Heart right ventricle (tissue), 16 donors: ENCODE results near the gene SRRM2. TPM values are rescaled to one million over a fixed set of nuclear protein-coding genes. Genes with fewer than 3 reads are reported as not detected.

Experiments
- ATAC-seq, 8 donors: fragments of 200-7000 bp; cut with Tn5 transposase; one replicate each; pipeline ENCODE4 v1.9.1; 2020; ENCODE audit warnings: mild to moderate bottlenecking in 8 of 8, moderate library complexity in 8 of 8, moderate number of reproducible peaks in 1 of 8
- DNase-seq, 2 donors: peaks; one replicate each; pipeline ENCODE4 v3.0.0-alpha.2; 2020
- H3K27ac ChIP-seq, 10 donors: fragments of 200-600 bp; sonication (generic) in 2 of 10; one replicate each; pipeline versions ENCODE4 v1.5.0 to v1.8.0; 2020 to 2022; ENCODE audit warnings: mild to moderate bottlenecking in 3 of 10
- H3K27me3 ChIP-seq, 7 donors: fragments of 200-600 bp; one replicate each; pipeline ENCODE4 v1.8.0; 2021 to 2022; ENCODE audit warnings: mild to moderate bottlenecking in 2 of 7
- H3K36me3 ChIP-seq, 9 donors: fragments of 200-600 bp; sonication (generic) in 1 of 9; one replicate each; pipeline versions ENCODE4 v1.5.0 to v1.8.0; 2020 to 2022; ENCODE audit warnings: mild to moderate bottlenecking in 2 of 9
- H3K4me1 ChIP-seq, 9 donors: fragments of 200-600 bp; sonication (generic) in 1 of 9; one replicate each; pipeline versions ENCODE4 v1.5.0 to v1.8.0; 2020 to 2022; ENCODE audit warnings: mild to moderate bottlenecking in 4 of 9
- H3K4me3 ChIP-seq, 10 donors: fragments of 200-600 bp; sonication (generic) in 2 of 10; one replicate each; pipeline versions ENCODE4 v1.5.0 to v1.8.0; 2020 to 2022; ENCODE audit warnings: mild to moderate bottlenecking in 7 of 10, moderate library complexity in 2 of 10
- H3K9me3 ChIP-seq, 11 donors: fragments of 200-600 bp in 10 of 11; sonication (generic) in 2 of 11; one replicate each; pipeline versions ENCODE4 v1.5.0 to v1.8.0; 2013 to 2022; ENCODE audit warnings: mild to moderate bottlenecking in 2 of 11, control low read depth in 1 of 11, moderate library complexity in 1 of 11
- CTCF ChIP-seq, 9 donors: fragments of 200-600 bp; sonication (generic) in 2 of 9; IDR thresholded peaks; one replicate each; pipeline versions ENCODE4 v1.5.0 to v1.8.0; 2021 to 2022; ENCODE audit warnings: antibody characterized with exemption in 9 of 9, mild to moderate bottlenecking in 5 of 9, moderate library complexity in 1 of 9
- WGBS, 2 donors: extraction: QIAGEN DNeasy Blood & Tissue Kit; methylation state at CpG; one replicate each; pipeline ENCODE4 v1.1.7; 2013; ENCODE audit warnings: inconsistent platforms in 1 of 2; 5-methylcytosine and 5-hydroxymethylcytosine counted together
- intact Hi-C, 10 donors: fragments of 100-400 bp; cut with DNase I; formaldehyde crosslinking; loops; one replicate each; pipeline versions ENCODE4 v1.11.1 to v1.14.2; 2022
- polyA plus RNA-seq, 2 donors: library from polyadenylated mRNA; stranded (reverse); fragments of 200-250 nt; gene quantifications; one replicate each; pipeline ENCODE4 v1.2.3, GENCODE V29; 2013
- total RNA-seq, 10 donors: library from RNA; stranded (reverse); fragmentation: NEBNext Ultra II Directional in 3 of 10; extraction: Animal tissue kit (Norgen Biotek cat#: 25700) in 3 of 10; gene quantifications; one replicate each; pipeline versions ENCODE4 v1.2.1 to v1.2.4, GENCODE V29; 2021 to 2023
- donor health status: Arrhythmogenic right ventricular cardiomyopathy.
- donor health status: ischemic (EF 13 %, LVEDD 7.1; RV severe dilation, severe dysfunction).
- donor health status: healthy with polysubstance abuse.
- donor health status: DM: no; HTN: yes; CAD: no.
- donor health status: DM: no; HTN: no; CAD: no.
- donor health status: ischemic (EF 25% LVEDD 6.9; RV normal size, moderate dysfunction).
- donor health status: ischemic (EF 25% LVEDD 5.7; RV mildly dilated, moderate dysfunction).
- donor health status: healthy.
- donor health status: DM: yes; HTN: yes; CAD: no.
- donor health status: Ischemic cardiomyopathy.
- donor health status: ischemic (EF 35%, LVEDD 5.7; RV mildly dilated, moderate dysfunction).
- donor health status: nonischemic (EF 11% LVEDD 7.7; RV severe dilation, severe dysfunction).
- donor health status: DM: yes; HTN: yes; CAD: no.
- donor health status: PGD.
- donor health status: ischemic (EF 29% LVEDD 5.4; RV normal size, mild dysfunction).
- donor health status: nonischemic (EF 23%, LVEDD 6.1; RV moderate dilation, normal function).

Gene SRRM2
- total and polyA plus RNA-seq, 12 donors: 182 to 1,328 (median 261) TPM

- Histone ChIP-seq H3K4me1 (peaks cover 6 to 43% (median 37%) of the 10 kb centered on the region in 9 donors), H3K4me3 (peak overlapping the region; percentile 68 to 94 (median 82)), H3K27me3 (no peaks in the 10 kb centered on the region), H3K36me3 (peaks cover 0 to 6% (median 0%) of the 10 kb centered on the region in 9 donors), H3K27ac (peak overlapping the region; percentile 94 to 100 (median 100)), H3K9me3 (peaks cover 0 to 5% (median 0%) of the 10 kb centered on the region in 11 donors)
- ATAC-seq (no peak), DNase-seq (no peak)
- WGBS, 2 donors: 48 to 55% methylated on average over 23 of the region's 23 CpGs
- intact Hi-C loops: loop anchor here in 3 of 10 donors (1.0 to 2.0 kb wide), 3 partner anchors 25 to 30 kb away; partner anchors contain the start of gene ELOB (in 2 of the 3)
- no peak for TF ChIP-seq CTCF (IDR thresholded peaks at IDR 0.05)
These were observed 832 bp upstream of the SRRM2 start for GRCh38 chr16:2751577-2752034.

- TF ChIP-seq CTCF (IDR thresholded peaks at IDR 0.05): no peak
- WGBS, 2 donors: 1% methylated on average over 51 to 78 of the region's 82 CpGs
- H3K27ac ChIP-seq: peak overlapping the region; percentile 94 to 100 (median 100)
- peak; percentile 63 to 89 (median 82) for ATAC-seq
- peaks cover 13 to 57% (median 48%) of the 10 kb centered on the region in 9 donors for H3K4me1 ChIP-seq
- intact Hi-C loops: loop anchor here in 4 of 10 donors (1.0 to 2.0 kb wide), 4 partner anchors 23 to 32 kb away; partner anchors contain the start of gene ELOB (in 3 of the 4)
- H3K9me3 ChIP-seq: peaks cover 0 to 5% (median 0%) of the 10 kb centered on the region in 11 donors
- peaks cover 0 to 20% (median 11%) of the 10 kb centered on the region in 9 donors for H3K36me3 ChIP-seq
- H3K27me3 ChIP-seq: no peaks in the 10 kb centered on the region
- H3K4me3 ChIP-seq: peak overlapping the region; percentile 68 to 94 (median 82)
- DNase-seq: peak; percentile 86 to 88
These were observed 653 bp downstream of the SRRM2 start for GRCh38 chr16:2752850-2753732.

- peaks cover 0 to 26% (median 17%) of the 10 kb centered on the region in 9 donors for H3K36me3 ChIP-seq
- peak overlapping the region; percentile 68 to 94 (median 82) for H3K4me3 ChIP-seq
- H3K27ac ChIP-seq: peak overlapping the region in 9 of 10 donors; percentile 94 to 100 (median 100)
- intact Hi-C loops: loop anchor here in 4 of 10 donors (1.0 to 2.0 kb wide), 4 partner anchors 21 to 24 kb away; partner anchors contain the start of gene ELOB (in 2 of the 4)
- H3K9me3 ChIP-seq: peaks cover 0 to 5% (median 0%) of the 10 kb centered on the region in 11 donors
- ATAC-seq: no peak
- 2 to 4% methylated on average over 7 of the region's 7 CpGs for WGBS, 2 donors
- DNase-seq: no peak
- H3K4me1 ChIP-seq: peaks cover 13 to 57% (median 48%) of the 10 kb centered on the region in 9 donors
- no peaks in the 10 kb centered on the region for H3K27me3 ChIP-seq
- TF ChIP-seq CTCF (IDR thresholded peaks at IDR 0.05): no peak
These were observed 1.2 kb downstream of the SRRM2 start for GRCh38 chr16:2753733-2754020.

GRCh38 chr16:2755158-2755557, 2.7 kb downstream of the SRRM2 start:
- peak overlapping the region in 1 of 10 donors; percentile 100 for H3K27ac ChIP-seq
- ATAC-seq (no peak), DNase-seq (no peak)
- TF ChIP-seq CTCF (IDR thresholded peaks at IDR 0.05): no peak
- peak overlapping the region in 8 of 10 donors; percentile 68 to 94 (median 82) for H3K4me3 ChIP-seq
- WGBS, 2 donors: 13 to 19% methylated on average over 3 of the region's 3 CpGs
- peaks cover 13 to 57% (median 49%) of the 10 kb centered on the region in 9 donors for H3K4me1 ChIP-seq
- H3K36me3 ChIP-seq: peaks cover 0 to 41% (median 32%) of the 10 kb centered on the region in 9 donors
- intact Hi-C loops: loop anchor here in 1 of 10 donors (2.0 kb wide), 1 partner anchor 20 kb away; no protein-coding TSS in a partner anchor
- H3K27me3 ChIP-seq: no peaks in the 10 kb centered on the region
- H3K9me3 ChIP-seq: peaks cover 0 to 5% (median 0%) of the 10 kb centered on the region in 11 donors
